K562 (cell line): ENCODE results near the gene PPFIA3. TPM values are rescaled to one million over a fixed set of nuclear protein-coding genes. Genes with fewer than 3 reads are reported as not detected.
A peak's percentile ranks its signal among the peaks of the same experiment; 100 is the strongest.

ENCODE experiments used
- ATAC-seq: fragments of 200-7000 bp; cut with Tn5 transposase; 3 replicates; pipeline ENCODE4 v1.9.1; 2020; ENCODE audit warnings: moderate library complexity
- BruUV-seq: library from RNA; stranded (reverse); fragments of 400-500 nt; replicated peaks from 2 replicates; lab custom pipeline; 2021; lab: Mats Ljungman, UMichigan
- CTCF ChIA-PET: fragments of 300-600 bp; formaldehyde crosslinking; extraction: SDS; loops from one replicate; lab custom pipeline; 2021; ENCODE audit warnings: low intra/inter-chr PET ratio; lab: Yijun Ruan, JAX
- POLR2A ChIA-PET: fragments of 300-600, 350-650 bp; sonication (Branson Sonifier 250); formaldehyde crosslinking; extraction: SDS; loops from one replicate; lab custom pipeline; 2021; ENCODE audit warnings: antibody characterized with exemption, inconsistent platforms; lab: Yijun Ruan, JAX
- DNase-seq, 4 experiments: peaks; one replicate each; pipeline versions ENCODE4 v3.0.0 to v3.0.0-alpha.2; 2011 to 2018; ENCODE audit warnings: low spot score in 3 of 4, mixed read lengths in 3 of 4; ENCODE audit errors: extremely low read depth in 1 of 4
- FAIRE-seq: peaks from 2 replicates; lab custom pipeline; 2011; peaks lifted over from hg19 to GRCh38; lab: Jason Lieb, UNC
- H2AFZ ChIP-seq: 2 replicates; pipeline ENCODE4 v1.6.0; 2011; ENCODE audit warnings: low read depth, low read length, control low read depth, inconsistent platforms
- H3K27ac ChIP-seq: fragments of 200-600 bp; 3 replicates; pipeline ENCODE4 v1.8.0; 2011; ENCODE audit warnings: low read depth, mild to moderate bottlenecking, control low read depth, inconsistent platforms, low read length, moderate library complexity, mixed read lengths; ENCODE audit errors: extremely low read depth
- H3K27me3 ChIP-seq, 2 experiments: fragments of 300-600 bp in 1 of 2; 2 replicates in 1 of 2; 3 replicates in 1 of 2; pipeline versions ENCODE4 v1.6.0 to v1.8.0; 2011; ENCODE audit warnings: inconsistent platforms in 2 of 2, low read length in 2 of 2, mild to moderate bottlenecking in 1 of 2, mixed read lengths in 1 of 2, moderate library complexity in 1 of 2; ENCODE audit not compliant: control insufficient read depth in 2 of 2, insufficient read depth in 2 of 2
- H3K36me3 ChIP-seq: fragments of 300-600 bp; 3 replicates; pipeline ENCODE4 v1.8.0; 2011; ENCODE audit warnings: mild to moderate bottlenecking, low read length, inconsistent platforms; ENCODE audit not compliant: control insufficient read depth, insufficient read depth
- H3K4me1 ChIP-seq, 2 experiments: fragments of 200-600 bp in 1 of 2; replicated peaks in 1 of 2; 2 replicates in 1 of 2; 3 replicates in 1 of 2; pipeline versions ENCODE4 v1.5.1 to v1.8.0; 2011; ENCODE audit warnings: inconsistent platforms in 2 of 2, low read length in 2 of 2, mild to moderate bottlenecking in 1 of 2, mixed read lengths in 1 of 2, moderate library complexity in 1 of 2; ENCODE audit not compliant: control insufficient read depth in 2 of 2, insufficient read depth in 2 of 2
- H3K4me2 ChIP-seq: 2 replicates; pipeline ENCODE4 v1.6.1; 2011; ENCODE audit warnings: low read length, control low read depth, inconsistent platforms, mixed read lengths; ENCODE audit not compliant: insufficient read depth
- H3K4me3 ChIP-seq: fragments of 200-600 bp; sonication (generic), shearing (Covaris generic); 2 replicates; pipeline ENCODE4 v1.5.1; 2016; ENCODE audit warnings: control low read depth, inconsistent platforms
- H3K79me2 ChIP-seq: fragments of 200-600 bp; 3 replicates; pipeline ENCODE4 v1.8.0; 2011; ENCODE audit warnings: low read length, inconsistent platforms; ENCODE audit not compliant: control insufficient read depth, insufficient read depth
- H3K9ac ChIP-seq, 2 experiments: 2 replicates each; pipeline versions ENCODE4 v1.6.0 to v1.6.1; 2011; ENCODE audit warnings: low read depth in 2 of 2, low read length in 2 of 2, control low read depth in 1 of 2, inconsistent platforms in 1 of 2, mild to moderate bottlenecking in 1 of 2, mixed read lengths in 1 of 2; ENCODE audit not compliant: insufficient read depth in 1 of 2
- H3K9me1 ChIP-seq: one replicate; pipeline ENCODE4 v1.6.0; 2011; ENCODE audit warnings: inconsistent platforms, mild to moderate bottlenecking, low read length, moderate library complexity; ENCODE audit not compliant: control insufficient read depth, insufficient read depth
- H3K9me3 ChIP-seq: replicated peaks from 2 replicates; pipeline ENCODE4 v1.5.1; 2011; ENCODE audit warnings: low read depth, low read length, inconsistent platforms; ENCODE audit not compliant: control insufficient read depth, insufficient read depth
- H4K20me1 ChIP-seq: replicated peaks from 2 replicates; pipeline ENCODE4 v1.6.1; 2011; ENCODE audit warnings: low read length, inconsistent platforms, mixed read lengths; ENCODE audit not compliant: control insufficient read depth, insufficient read depth
- ASH1L ChIP-seq: fragments of 450-650 bp; IDR thresholded peaks from 2 replicates; pipeline ENCODE4 v1.6.1; 2018; ENCODE audit warnings: borderline replicate concordance, mild to moderate bottlenecking, low read depth; ENCODE audit not compliant: partially characterized antibody
- CREM ChIP-seq: IDR thresholded peaks from 2 replicates; pipeline ENCODE4 v1.6.1; 2014; ENCODE audit warnings: antibody characterized with exemption, low read depth
- E2F3 ChIP-seq: fragments of 250-450 bp; sonication (Bioruptor Pico); IDR thresholded peaks from 2 replicates; pipeline ENCODE4 v1.4.0; 2020; ENCODE audit warnings: mild to moderate bottlenecking
- HDAC3 ChIP-seq: fragments of 450-650 bp; IDR thresholded peaks from 2 replicates; pipeline ENCODE4 v1.6.1; 2018; ENCODE audit warnings: borderline replicate concordance, mild to moderate bottlenecking, moderate library complexity; ENCODE audit not compliant: partially characterized antibody
- KDM1A ChIP-seq, 2 experiments: fragments of 450-650 bp; IDR thresholded peaks; 2 replicates each; pipeline ENCODE4 v1.6.1; 2016; ENCODE audit warnings: mild to moderate bottlenecking in 2 of 2
- KDM2B ChIP-seq: fragments of 250-450 bp; sonication (Bioruptor Pico); IDR thresholded peaks from 2 replicates; pipeline ENCODE4 v1.8.0; 2021; ENCODE audit warnings: mild to moderate bottlenecking, moderate library complexity
- NBN ChIP-seq: fragments of 450-650 bp; IDR thresholded peaks from 2 replicates; pipeline ENCODE4 v1.6.1; 2016; ENCODE audit warnings: low read depth, mild to moderate bottlenecking
- NR2C1 ChIP-seq, 2 experiments: fragments of 450-650 bp; IDR thresholded peaks; 2 replicates each; pipeline ENCODE4 v1.6.1; 2017; ENCODE audit warnings: mild to moderate bottlenecking in 2 of 2, antibody characterized with exemption in 1 of 2, inconsistent platforms in 1 of 2, missing compliant biosample characterization in 1 of 2, missing genetic modification characterization in 1 of 2
- PHB ChIP-seq: fragments of 250-450 bp; sonication (Bioruptor Pico); IDR thresholded peaks from 2 replicates; pipeline ENCODE4 v1.5.0; 2021
- RBM39 ChIP-seq: fragments of 200-400 bp; formaldehyde crosslinking; optimal IDR thresholded peaks from 2 replicates; pipeline ENCODE3; 2018; ENCODE audit warnings: low read depth, low read length
- SLC30A9 ChIP-seq: fragments of 250-450 bp; sonication (Bioruptor Pico); IDR thresholded peaks from 2 replicates; pipeline ENCODE4 v1.8.0; 2022; ENCODE audit warnings: mild to moderate bottlenecking, moderate library complexity
- SMARCA4 ChIP-seq: fragments of 450-650 bp; IDR thresholded peaks from 2 replicates; pipeline ENCODE4 v1.6.1; 2016
- SMARCE1 ChIP-seq: fragments of 450-650 bp; IDR thresholded peaks from 2 replicates; pipeline ENCODE4 v1.7.1; 2016; ENCODE audit warnings: mild to moderate bottlenecking
- SRF ChIP-seq, 2 experiments: fragments of 250-450, 450-650 bp in 1 of 2; sonication (Bioruptor Pico) in 1 of 2; sonication (generic) in 1 of 2; formaldehyde crosslinking; IDR thresholded peaks; 2 replicates each; pipeline versions ENCODE4 v1.5.0 to v1.5.1; 2020 to 2022; ENCODE audit warnings: mild to moderate bottlenecking in 1 of 2, missing genetic modification reagents in 1 of 2
- TAL1 ChIP-seq: fragments of 450-650 bp; IDR thresholded peaks from 2 replicates; pipeline ENCODE4 v1.6.1; 2016; ENCODE audit warnings: mild to moderate bottlenecking
- TFAM ChIP-seq: fragments of 250-450 bp; sonication (Bioruptor Pico); conservative IDR thresholded peaks from 2 replicates; pipeline ENCODE4 v1.5.0; 2021; ENCODE audit warnings: mild to moderate bottlenecking, moderate library complexity
- ZFX ChIP-seq: sonication (generic); formaldehyde crosslinking; IDR thresholded peaks from 2 replicates; pipeline ENCODE4 v1.8.0; 2022; ENCODE audit warnings: mild to moderate bottlenecking, missing genetic modification reagents, moderate library complexity
- ZNF561 ChIP-seq: fragments of 450-650 bp; formaldehyde crosslinking; conservative IDR thresholded peaks from 2 replicates; pipeline ENCODE4 v1.4.0; 2020; ENCODE audit warnings: mild to moderate bottlenecking, moderate library complexity
- ZNF79 ChIP-seq: fragments of 250-450 bp; sonication (Bioruptor Pico); IDR thresholded peaks from 2 replicates; pipeline ENCODE4 v1.4.0; 2020; ENCODE audit warnings: low read depth, mild to moderate bottlenecking, moderate library complexity
- WGBS: fragments of 100-300 bp; shearing (Covaris generic); methylation state at CpG from one replicate; pipeline ENCODE4 v1.1.6; 2016; ENCODE audit warnings: low coverage, mixed read lengths; ENCODE audit not compliant: insufficient coverage; ENCODE audit errors: missing lambda C conversion rate; 5-methylcytosine and 5-hydroxymethylcytosine counted together
- in situ Hi-C: fragments of 300-500 bp; cut with MboI; formaldehyde crosslinking; loops from 4 replicates; pipeline ENCODE4 v1.15.0; 2018; ENCODE audit warnings: inconsistent platforms, mixed read lengths
- intact Hi-C: fragments of 100-400 bp; cut with micrococcal nuclease; formaldehyde crosslinking; loops from 2 replicates; pipeline ENCODE4 v1.14.2; 2022
- polyA plus RNA-seq, 8 experiments: library from polyadenylated mRNA; depleted of rRNA in 4 of 8; stranded (reverse) in 5 of 8; unstranded in 3 of 8; fragments of >200 nt; fragmentation: Nextera tagmentation in 2 of 8; fragmentation: Illumina TruSeq in 1 of 8; extraction: Ambion mirVana in 2 of 8; extraction: Trizol in 1 of 8; gene quantifications; 2 replicates each; pipeline versions ENCODE4 v1.2.1 to v1.2.3, GENCODE V29; 2011 to 2014; ENCODE audit warnings: inconsistent platforms in 1 of 8, missing spikeins in 1 of 8
- total RNA-seq, 7 experiments: library from RNA; depleted of rRNA in 6 of 7; stranded (reverse); fragments of >200 nt in 6 of 7; fragmentation: Illumina TruSeq in 2 of 7; extraction: Trizol in 2 of 7; gene quantifications; 2 replicates each; pipeline versions ENCODE4 v1.2.1 to v1.2.3, GENCODE V29; 2011 to 2021; ENCODE audit warnings: low replicate concordance in 1 of 7
- TF ChIP-seq, protein P1 (sequence below): conservative IDR thresholded peaks from 2 replicates; pipeline ENCODE4 v1.6.1; 2011; ENCODE audit warnings: low read depth, mild to moderate bottlenecking, low read length; ENCODE audit not compliant: control insufficient read depth

Gene PPFIA3
- total and polyA plus RNA-seq, 9 of the 15 experiments (the other 6 are each of a cell fraction or from before 2014, with no cell fraction given) = 0.10 to 53.0 (median 17.6) TPM

DNA sequence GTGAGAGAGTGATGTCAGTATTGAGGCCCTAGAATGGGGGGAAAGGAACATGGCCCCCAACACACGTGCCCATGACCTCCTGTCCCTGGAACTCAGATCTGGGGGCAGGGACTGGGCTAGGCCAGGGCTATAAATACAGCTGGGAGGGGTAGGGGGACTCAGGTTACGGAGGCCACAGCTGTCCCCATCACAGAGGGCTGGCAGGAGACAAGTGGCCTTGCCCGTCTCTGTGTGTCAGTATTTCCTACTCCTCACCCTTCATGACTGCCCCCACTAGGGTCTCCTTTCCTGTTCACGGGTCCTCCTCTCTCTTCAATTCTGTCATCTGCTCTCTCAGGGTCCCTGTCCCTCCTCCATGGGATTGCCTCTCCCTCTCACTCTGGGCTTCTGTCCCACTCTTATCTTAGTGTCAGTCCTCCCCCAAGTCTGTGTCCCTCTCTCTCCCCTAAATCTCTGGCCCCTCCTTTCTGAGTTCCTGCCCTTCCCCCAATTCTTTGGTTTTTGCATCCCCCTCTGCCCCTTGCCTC is 36.5 kb downstream of the PPFIA3 start (continued):
- TF ChIP-seq SMARCA4 = peak; percentile 57
- TF ChIP-seq ZNF561 (CRISPR knock-in tag) = no peak
- no peak for TF ChIP-seq SLC30A9 (CRISPR knock-in tag)
- peak; percentile 57 for TF ChIP-seq SMARCE1
- peak in 1 of 2 experiments; percentile 61; a peak in 1 of 4 replicates for TF ChIP-seq KDM1A (IDR thresholded peaks at IDR 0.05)

DNA sequence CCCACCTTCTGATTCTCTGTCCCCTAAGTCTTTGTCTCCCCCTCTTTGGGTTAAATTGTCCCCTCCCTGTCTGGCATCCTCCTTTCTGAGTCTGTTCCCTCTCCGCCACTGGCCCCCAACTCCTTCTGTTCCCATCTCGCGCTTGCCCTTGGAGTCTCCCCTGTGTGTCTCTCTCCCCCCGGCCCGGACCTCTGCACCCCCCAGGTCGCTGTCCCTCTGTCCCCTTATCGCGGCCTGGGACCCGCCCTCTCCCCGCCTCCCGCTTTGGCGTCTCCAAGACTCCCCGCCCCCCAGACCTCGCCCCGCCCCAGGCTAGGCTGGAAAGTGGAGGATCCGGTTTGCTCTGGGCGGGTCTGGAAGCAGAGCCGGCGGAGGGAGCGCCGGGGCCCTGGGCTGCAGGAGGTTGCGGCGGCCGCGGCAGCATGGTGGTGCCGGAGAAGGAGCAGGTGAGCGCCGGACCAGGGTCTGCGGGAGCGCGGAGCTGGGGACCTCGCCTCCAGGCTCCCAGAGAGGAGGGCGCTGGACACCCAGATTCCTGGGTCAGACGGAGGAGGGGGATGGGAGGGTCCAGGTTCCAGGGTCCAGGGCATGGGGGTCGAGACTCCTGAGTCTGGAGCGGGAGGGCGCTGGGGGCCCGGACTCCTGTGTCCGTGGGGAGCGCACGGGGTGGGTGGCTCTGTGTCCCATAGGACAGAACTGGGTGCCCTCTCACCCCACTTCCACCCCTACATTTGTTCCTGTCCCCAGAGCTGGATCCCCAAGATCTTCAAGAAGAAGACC is 38.3 kb downstream of the PPFIA3 start, which contains the start of gene TRPM4:
Gene TRPM4 (plus strand): TSS at position 348 of the 780 bp plus-strand sequence. CDS start 75 bp downstream, at position 423.
- DNase-seq (peak; percentile 88 to 96 (median 93)), FAIRE-seq (peak; percentile 40), ATAC-seq (peak; percentile 88)
- H3K9me1 ChIP-seq = no peaks in the 10 kb centered on the region
- POLR2A ChIA-PET = interaction anchor here (0.6 to 2.0 kb wide), 2 partner anchors 8 to 29 kb away, joined by 3 to 6 read pairs; no protein-coding TSS in a partner anchor
- H3K9me3 ChIP-seq = no peaks in the 10 kb centered on the region
- TSS peak; percentile 66 for BruUV-seq
- H3K4me1 ChIP-seq = peaks cover 55 to 74% of the 10 kb centered on the region in 2 experiments
- under 1% methylated on average over 36 of the region's 41 CpGs for WGBS
- no peaks in the 10 kb centered on the region for H3K27me3 ChIP-seq
- peak within 1 kb of the TSS; percentile 72 for H2AFZ ChIP-seq
- H3K36me3 ChIP-seq = peaks cover 14% of the 10 kb centered on the region; the same call in 1 of the 3 replicates
- H3K4me2 ChIP-seq = peak within 1 kb of the TSS; percentile 90
- H3K79me2 ChIP-seq = peaks cover 34% of the 10 kb centered on the region
- H3K27ac ChIP-seq = peak within 1 kb of the TSS; percentile 95
- CTCF ChIA-PET = interaction anchor here (0.6 kb wide), 1 partner anchor 43 kb away, joined by 4 read pairs; no protein-coding TSS in a partner anchor
- H4K20me1 ChIP-seq = no peaks in the 10 kb centered on the region
- H3K4me3 ChIP-seq = peak within 1 kb of the TSS; percentile 83
- peak within 1 kb of the TSS; percentile 89 to 98 for H3K9ac ChIP-seq
- intact Hi-C loops (loop anchor here (5.0 to 10.0 kb wide), 3 partner anchors 40 to 435 kb away; partner anchors contain the start of genes C19orf73, GYS1, PPFIA3 and PRR12), in situ Hi-C loops (no loop called here)
- TF ChIP-seq ZFX (CRISPR knock-in tag) (peak; percentile 76), CREM (peak; percentile 41; the same call in 1 of the 2 replicates), SRF (CRISPR knock-in tag; IDR thresholded peaks at IDR 0.05) (peak in 1 of 2 experiments; percentile 68; a peak in 1 of 4 replicates), KDM2B (CRISPR knock-in tag) (0 out of 2 replicates have a peak, but pooled peaks have one; percentile 33), RBM39 (no peak), ZNF79 (CRISPR knock-in tag) (no peak), PHB (CRISPR knock-in tag) (peak; percentile 31; the same call in 1 of the 2 replicates), TAL1 (no peak), ASH1L (no peak), NBN (0 out of 2 replicates have a peak, but pooled peaks have one; percentile 17), NR2C1 (IDR thresholded peaks at IDR 0.05) (no peak; the same call in none of the 2 replicates), NR2C1 (tag; IDR thresholded peaks at IDR 0.05) (peak; percentile 33; the same call in 1 of the 2 replicates), TFAM (no peak), HDAC3 (no peak), E2F3 (CRISPR knock-in tag) (0 out of 2 replicates have a peak, but pooled peaks have one; percentile 44)
- TF ChIP-seq, protein P1, sequence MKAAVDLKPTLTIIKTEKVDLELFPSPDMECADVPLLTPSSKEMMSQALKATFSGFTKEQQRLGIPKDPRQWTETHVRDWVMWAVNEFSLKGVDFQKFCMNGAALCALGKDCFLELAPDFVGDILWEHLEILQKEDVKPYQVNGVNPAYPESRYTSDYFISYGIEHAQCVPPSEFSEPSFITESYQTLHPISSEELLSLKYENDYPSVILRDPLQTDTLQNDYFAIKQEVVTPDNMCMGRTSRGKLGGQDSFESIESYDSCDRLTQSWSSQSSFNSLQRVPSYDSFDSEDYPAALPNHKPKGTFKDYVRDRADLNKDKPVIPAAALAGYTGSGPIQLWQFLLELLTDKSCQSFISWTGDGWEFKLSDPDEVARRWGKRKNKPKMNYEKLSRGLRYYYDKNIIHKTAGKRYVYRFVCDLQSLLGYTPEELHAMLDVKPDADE = peak; percentile 51
